ENCODE results near the gene IQCE. TPM values are rescaled to one million over a fixed set of nuclear protein-coding genes. Genes with fewer than 3 reads are reported as not detected.

The IQCE gene
- total RNA-seq, 4 donors from 2014 or later: 9.7 to 23.5 (median 15.6) TPM

DNA sequence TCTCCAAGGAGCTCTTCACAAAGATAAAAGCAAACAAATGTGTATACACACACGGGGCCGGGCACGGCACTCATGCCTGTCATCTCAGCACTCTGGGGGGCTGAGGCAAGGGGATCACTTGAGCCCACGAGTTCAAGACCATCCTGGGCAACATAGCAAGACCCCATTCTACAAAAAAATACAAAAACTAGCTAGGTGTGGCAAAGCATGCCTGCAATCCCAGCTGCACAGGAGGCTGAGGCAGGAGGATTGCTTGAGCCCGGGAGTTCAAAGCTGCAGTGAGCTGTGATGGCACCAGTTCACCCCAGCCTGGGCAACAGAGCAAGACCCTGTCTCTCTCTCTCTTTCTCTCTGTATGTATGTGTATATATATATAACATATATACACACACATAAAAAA, 95.3 kb downstream of the IQCE start:
- Histone ChIP-seq H3K36me3 (peaks cover 0 to 89% of the 10 kb centered on the region in 2 donors), H3K27me3 (no peaks in the 10 kb centered on the region), H3K4me1 (no peaks in the 10 kb centered on the region), H3K4me3 (no peak overlapping the region), H3K27ac (no peak overlapping the region), H3K9me3 (no peaks in the 10 kb centered on the region)
- ATAC-seq: no peak
- 77 to 80% methylated on average over 5 of the region's 5 CpGs for WGBS, 2 donors (ENCODE audit: low coverage in 1 of 2)
- TF ChIP-seq POLR2AphosphoS5 (IDR thresholded peaks at IDR 0.05) (no peak), EP300 (IDR thresholded peaks at IDR 0.05) (no peak)
- TF ChIP-seq, protein P1, sequence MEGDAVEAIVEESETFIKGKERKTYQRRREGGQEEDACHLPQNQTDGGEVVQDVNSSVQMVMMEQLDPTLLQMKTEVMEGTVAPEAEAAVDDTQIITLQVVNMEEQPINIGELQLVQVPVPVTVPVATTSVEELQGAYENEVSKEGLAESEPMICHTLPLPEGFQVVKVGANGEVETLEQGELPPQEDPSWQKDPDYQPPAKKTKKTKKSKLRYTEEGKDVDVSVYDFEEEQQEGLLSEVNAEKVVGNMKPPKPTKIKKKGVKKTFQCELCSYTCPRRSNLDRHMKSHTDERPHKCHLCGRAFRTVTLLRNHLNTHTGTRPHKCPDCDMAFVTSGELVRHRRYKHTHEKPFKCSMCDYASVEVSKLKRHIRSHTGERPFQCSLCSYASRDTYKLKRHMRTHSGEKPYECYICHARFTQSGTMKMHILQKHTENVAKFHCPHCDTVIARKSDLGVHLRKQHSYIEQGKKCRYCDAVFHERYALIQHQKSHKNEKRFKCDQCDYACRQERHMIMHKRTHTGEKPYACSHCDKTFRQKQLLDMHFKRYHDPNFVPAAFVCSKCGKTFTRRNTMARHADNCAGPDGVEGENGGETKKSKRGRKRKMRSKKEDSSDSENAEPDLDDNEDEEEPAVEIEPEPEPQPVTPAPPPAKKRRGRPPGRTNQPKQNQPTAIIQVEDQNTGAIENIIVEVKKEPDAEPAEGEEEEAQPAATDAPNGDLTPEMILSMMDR (IDR thresholded peaks at IDR 0.05): no peak

DNA sequence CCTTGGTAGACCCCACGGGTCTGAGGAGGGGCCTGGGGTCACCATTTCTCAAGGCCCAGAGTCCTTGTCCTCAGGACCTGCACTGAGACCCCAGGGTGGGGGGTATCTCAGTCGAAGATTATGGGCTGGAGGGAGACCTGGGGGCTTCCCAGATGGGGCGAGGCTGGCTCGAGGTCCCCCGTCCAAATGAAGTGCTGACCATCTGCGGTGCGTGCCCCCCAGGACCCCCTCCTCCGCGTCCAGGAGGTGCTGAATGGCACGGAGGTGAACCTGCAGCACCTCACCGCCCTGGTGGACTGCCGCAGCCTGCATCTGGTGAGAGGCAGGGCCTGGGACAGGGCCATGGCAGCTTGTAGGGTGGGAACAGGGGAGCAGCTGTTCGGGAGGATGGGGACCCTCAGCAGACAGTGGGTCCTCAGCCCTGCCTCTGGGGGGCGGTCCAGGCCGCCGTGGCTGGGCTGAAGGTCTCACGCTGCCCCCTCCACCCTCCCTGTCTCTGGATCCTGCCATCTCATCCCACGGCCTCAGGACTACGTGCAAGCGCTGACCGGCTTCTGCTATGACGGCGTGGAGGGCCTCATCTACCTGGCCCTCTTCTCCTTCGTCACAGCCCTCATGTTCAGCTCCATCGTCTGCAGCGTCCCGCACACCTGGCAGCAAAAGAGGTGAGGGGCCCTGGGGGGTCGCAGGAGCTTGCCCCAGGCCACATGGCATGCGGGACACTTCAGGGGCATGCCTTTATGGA, 97.3 kb downstream of the IQCE start:
- no peak overlapping the region for H3K4me3 ChIP-seq
- no peaks in the 10 kb centered on the region for H3K9me3 ChIP-seq
- no peak overlapping the region for H3K27ac ChIP-seq
- H3K4me1 ChIP-seq: no peaks in the 10 kb centered on the region
- peaks cover 0 to 89% of the 10 kb centered on the region in 2 donors for H3K36me3 ChIP-seq
- no peaks in the 10 kb centered on the region for H3K27me3 ChIP-seq
- TF ChIP-seq, protein P1 (IDR thresholded peaks at IDR 0.05): no peak
- TF ChIP-seq POLR2A (IDR thresholded peaks at IDR 0.05) (no peak), POLR2AphosphoS5 (IDR thresholded peaks at IDR 0.05) (no peak), EP300 (IDR thresholded peaks at IDR 0.05) (no peak)
- 100% methylated on average over 2 of the region's 29 CpGs; no CpG with 5 or more reads in 1 of the 2 donors for WGBS, 2 donors (ENCODE audit: low coverage in 1 of 2)
- ATAC-seq: no peak

DNA sequence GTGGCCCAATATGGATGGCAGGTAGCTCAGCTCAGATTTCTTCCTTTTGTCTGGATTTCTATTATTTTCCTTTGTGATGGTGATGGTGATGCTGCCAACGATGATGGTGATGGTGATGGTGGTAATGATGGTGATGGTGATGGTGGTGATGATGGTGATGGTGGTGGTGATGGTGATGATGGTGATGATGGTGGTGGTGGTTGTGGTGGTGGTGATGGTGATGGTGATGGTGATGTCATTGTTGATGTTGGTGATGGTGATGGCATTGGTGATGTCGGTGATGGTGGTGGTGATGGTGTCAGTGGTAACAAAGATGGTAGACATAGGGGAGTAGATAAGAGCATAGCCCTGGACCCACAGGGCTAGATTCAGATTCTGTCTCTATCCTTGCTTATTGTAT, 98.4 kb downstream of the IQCE start:
- no peak overlapping the region for H3K27ac ChIP-seq
- H3K4me1 ChIP-seq: no peaks in the 10 kb centered on the region
- no peaks in the 10 kb centered on the region for H3K27me3 ChIP-seq
- no peak overlapping the region for H3K4me3 ChIP-seq
- TF ChIP-seq EP300 (IDR thresholded peaks at IDR 0.05) (no peak), POLR2AphosphoS5 (IDR thresholded peaks at IDR 0.05) (no peak), POLR2A (IDR thresholded peaks at IDR 0.05) (no peak)
- TF ChIP-seq, protein P1 (IDR thresholded peaks at IDR 0.05): no peak
- WGBS, 2 donors (ENCODE audit: low coverage in 1 of 2): 90 to 100% methylated on average over 2 of the region's 2 CpGs
- no peaks in the 10 kb centered on the region for H3K9me3 ChIP-seq
- no peak for ATAC-seq
- H3K36me3 ChIP-seq: peaks cover 0 to 89% of the 10 kb centered on the region in 2 donors

DNA sequence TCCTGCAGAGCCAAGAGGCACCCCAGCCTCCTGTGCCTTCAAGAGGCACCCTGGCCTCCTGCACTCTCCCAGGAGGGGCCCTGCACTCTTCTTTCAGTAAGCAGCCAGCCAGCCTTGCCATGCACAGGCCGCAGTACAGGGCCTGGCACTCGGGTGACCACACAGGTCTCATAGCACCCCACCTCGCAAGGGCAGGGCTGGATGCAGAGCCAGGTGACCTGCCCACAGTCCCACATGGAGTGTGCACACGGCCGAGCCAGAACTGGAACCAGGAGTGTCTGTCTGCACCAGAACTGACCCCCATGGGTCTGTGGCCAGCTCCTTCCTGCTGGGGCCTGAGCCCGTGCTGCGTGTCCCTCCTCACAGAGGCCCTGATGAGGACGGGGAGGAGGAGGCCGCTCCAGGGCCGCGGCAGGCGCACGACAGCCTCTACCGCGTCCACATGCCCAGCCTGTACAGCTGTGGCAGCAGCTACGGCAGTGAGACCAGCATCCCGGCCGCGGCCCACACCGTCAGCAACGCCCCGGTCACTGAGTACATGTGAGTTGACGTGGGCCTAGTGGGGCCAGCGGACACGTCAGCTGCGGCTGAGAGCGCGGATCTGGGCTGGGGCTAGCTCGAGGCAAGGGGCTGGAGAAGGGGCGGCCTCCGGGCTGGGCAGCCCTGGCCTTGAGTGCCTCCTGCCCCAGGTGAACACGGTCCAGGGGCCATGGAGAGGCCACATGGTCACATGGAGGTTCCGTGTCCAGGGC, 99.3 kb downstream of the IQCE start:
- WGBS, 2 donors (ENCODE audit: low coverage in 1 of 2): no CpG with 5 or more reads among the region's 33 CpGs
- no peak overlapping the region for H3K27ac ChIP-seq
- H3K4me3 ChIP-seq: no peak overlapping the region
- H3K4me1 ChIP-seq: peaks cover 0 to 7% (median 6%) of the 10 kb centered on the region in 3 donors
- TF ChIP-seq POLR2A (IDR thresholded peaks at IDR 0.05) (no peak), EP300 (IDR thresholded peaks at IDR 0.05) (no peak), POLR2AphosphoS5 (IDR thresholded peaks at IDR 0.05) (no peak)
- TF ChIP-seq, protein P1 (IDR thresholded peaks at IDR 0.05): no peak
- H3K27me3 ChIP-seq: no peaks in the 10 kb centered on the region
- H3K9me3 ChIP-seq: no peaks in the 10 kb centered on the region
- no peak for ATAC-seq
- peaks cover 0 to 88% of the 10 kb centered on the region in 2 donors for H3K36me3 ChIP-seq

All from gastroesophageal sphincter (tissue), 4 donors.